K562 (cell line): ENCODE results near the gene HOXD12. TPM values are rescaled to one million over a fixed set of nuclear protein-coding genes. Genes with fewer than 3 reads are reported as not detected.

Experiments used
- ATAC-seq: fragments of 200-7000 bp; cut with Tn5 transposase; 3 replicates; pipeline ENCODE4 v1.9.1; 2020; ENCODE audit warnings: moderate library complexity
- BruUV-seq: library from RNA; stranded (reverse); fragments of 400-500 nt; replicated peaks from 2 replicates; lab custom pipeline; 2021; lab: Mats Ljungman, UMichigan
- CTCF ChIA-PET: fragments of 300-600 bp; formaldehyde crosslinking; extraction: SDS; loops from one replicate; lab custom pipeline; 2021; ENCODE audit warnings: low intra/inter-chr PET ratio; lab: Yijun Ruan, JAX
- POLR2A ChIA-PET: fragments of 300-600, 350-650 bp; sonication (Branson Sonifier 250); formaldehyde crosslinking; extraction: SDS; loops from one replicate; lab custom pipeline; 2021; ENCODE audit warnings: antibody characterized with exemption, inconsistent platforms; lab: Yijun Ruan, JAX
- DNase-seq, 4 experiments: peaks; one replicate each; pipeline versions ENCODE4 v3.0.0 to v3.0.0-alpha.2; 2011 to 2018; ENCODE audit warnings: low spot score in 3 of 4, mixed read lengths in 3 of 4; ENCODE audit errors: extremely low read depth in 1 of 4
- FAIRE-seq: peaks from 2 replicates; lab custom pipeline; 2011; peaks lifted over from hg19 to GRCh38; lab: Jason Lieb, UNC
- H2AFZ ChIP-seq: 2 replicates; pipeline ENCODE4 v1.6.0; 2011; ENCODE audit warnings: low read depth, low read length, control low read depth, inconsistent platforms
- H3K27ac ChIP-seq: fragments of 200-600 bp; 3 replicates; pipeline ENCODE4 v1.8.0; 2011; ENCODE audit warnings: low read depth, mild to moderate bottlenecking, control low read depth, inconsistent platforms, low read length, moderate library complexity, mixed read lengths; ENCODE audit errors: extremely low read depth
- H3K27me3 ChIP-seq, 2 experiments: fragments of 300-600 bp in 1 of 2; 2 replicates in 1 of 2; 3 replicates in 1 of 2; pipeline versions ENCODE4 v1.6.0 to v1.8.0; 2011; ENCODE audit warnings: inconsistent platforms in 2 of 2, low read length in 2 of 2, mild to moderate bottlenecking in 1 of 2, mixed read lengths in 1 of 2, moderate library complexity in 1 of 2; ENCODE audit not compliant: control insufficient read depth in 2 of 2, insufficient read depth in 2 of 2
- H3K36me3 ChIP-seq: fragments of 300-600 bp; 3 replicates; pipeline ENCODE4 v1.8.0; 2011; ENCODE audit warnings: mild to moderate bottlenecking, low read length, inconsistent platforms; ENCODE audit not compliant: control insufficient read depth, insufficient read depth
- H3K4me1 ChIP-seq, 2 experiments: fragments of 200-600 bp in 1 of 2; replicated peaks in 1 of 2; 2 replicates in 1 of 2; 3 replicates in 1 of 2; pipeline versions ENCODE4 v1.5.1 to v1.8.0; 2011; ENCODE audit warnings: inconsistent platforms in 2 of 2, low read length in 2 of 2, mild to moderate bottlenecking in 1 of 2, mixed read lengths in 1 of 2, moderate library complexity in 1 of 2; ENCODE audit not compliant: control insufficient read depth in 2 of 2, insufficient read depth in 2 of 2
- H3K4me2 ChIP-seq: 2 replicates; pipeline ENCODE4 v1.6.1; 2011; ENCODE audit warnings: low read length, control low read depth, inconsistent platforms, mixed read lengths; ENCODE audit not compliant: insufficient read depth
- H3K4me3 ChIP-seq: fragments of 200-600 bp; sonication (generic), shearing (Covaris generic); 2 replicates; pipeline ENCODE4 v1.5.1; 2016; ENCODE audit warnings: control low read depth, inconsistent platforms
- H3K79me2 ChIP-seq: fragments of 200-600 bp; 3 replicates; pipeline ENCODE4 v1.8.0; 2011; ENCODE audit warnings: low read length, inconsistent platforms; ENCODE audit not compliant: control insufficient read depth, insufficient read depth
- H3K9ac ChIP-seq, 2 experiments: 2 replicates each; pipeline versions ENCODE4 v1.6.0 to v1.6.1; 2011; ENCODE audit warnings: low read depth in 2 of 2, low read length in 2 of 2, control low read depth in 1 of 2, inconsistent platforms in 1 of 2, mild to moderate bottlenecking in 1 of 2, mixed read lengths in 1 of 2; ENCODE audit not compliant: insufficient read depth in 1 of 2
- H3K9me1 ChIP-seq: one replicate; pipeline ENCODE4 v1.6.0; 2011; ENCODE audit warnings: inconsistent platforms, mild to moderate bottlenecking, low read length, moderate library complexity; ENCODE audit not compliant: control insufficient read depth, insufficient read depth
- H3K9me3 ChIP-seq: replicated peaks from 2 replicates; pipeline ENCODE4 v1.5.1; 2011; ENCODE audit warnings: low read depth, low read length, inconsistent platforms; ENCODE audit not compliant: control insufficient read depth, insufficient read depth
- H4K20me1 ChIP-seq: replicated peaks from 2 replicates; pipeline ENCODE4 v1.6.1; 2011; ENCODE audit warnings: low read length, inconsistent platforms, mixed read lengths; ENCODE audit not compliant: control insufficient read depth, insufficient read depth
- CXXC5 ChIP-seq: fragments of 250-450 bp; sonication (Bioruptor Pico); IDR thresholded peaks from 2 replicates; pipeline ENCODE4 v1.8.0; 2022; ENCODE audit warnings: inconsistent platforms, mild to moderate bottlenecking, moderate library complexity
- IFI16 ChIP-seq: fragments of 250-450 bp; sonication (Bioruptor Pico); IDR thresholded peaks from 2 replicates; pipeline ENCODE4 v2.1.2; 2022; ENCODE audit warnings: mild to moderate bottlenecking, inconsistent platforms
- PCBP1 ChIP-seq: fragments of 200-400 bp; formaldehyde crosslinking; IDR thresholded peaks from 2 replicates; pipeline ENCODE4 v1.6.1; 2018; ENCODE audit warnings: mild to moderate bottlenecking, low read depth, low read length; ENCODE audit not compliant: poor library complexity, severe bottlenecking
- PRMT5 ChIP-seq: sonication (generic); formaldehyde crosslinking; IDR thresholded peaks from 2 replicates; pipeline ENCODE4 v1.5.0; 2020; ENCODE audit warnings: missing genetic modification reagents
- RBFOX2 ChIP-seq: fragments of 200-400 bp; formaldehyde crosslinking; IDR thresholded peaks from 2 replicates; pipeline ENCODE4 v1.6.1; 2017; ENCODE audit warnings: low read depth, mild to moderate bottlenecking, low read length, moderate library complexity
- SNAPC5 ChIP-seq: fragments of 250-450 bp; sonication (Bioruptor Pico); IDR thresholded peaks from 2 replicates; pipeline ENCODE4 v1.8.0; 2021; ENCODE audit warnings: moderate library complexity, mild to moderate bottlenecking, inconsistent platforms
- XRCC4 ChIP-seq: IDR thresholded peaks from one replicate; pipeline ENCODE4 v1.6.1; 2011; ENCODE audit not compliant: insufficient read depth, insufficient read length; ENCODE audit errors: extremely low read depth
- WGBS: fragments of 100-300 bp; shearing (Covaris generic); methylation state at CpG from one replicate; pipeline ENCODE4 v1.1.6; 2016; ENCODE audit warnings: low coverage, mixed read lengths; ENCODE audit not compliant: insufficient coverage; ENCODE audit errors: missing lambda C conversion rate; 5-methylcytosine and 5-hydroxymethylcytosine counted together
- in situ Hi-C: fragments of 300-500 bp; cut with MboI; formaldehyde crosslinking; loops from 4 replicates; pipeline ENCODE4 v1.15.0; 2018; ENCODE audit warnings: inconsistent platforms, mixed read lengths
- intact Hi-C: fragments of 100-400 bp; cut with micrococcal nuclease; formaldehyde crosslinking; loops from 2 replicates; pipeline ENCODE4 v1.14.2; 2022
- polyA plus RNA-seq, 8 experiments: library from polyadenylated mRNA; depleted of rRNA in 4 of 8; stranded (reverse) in 5 of 8; unstranded in 3 of 8; fragments of >200 nt; fragmentation: Nextera tagmentation in 2 of 8; fragmentation: Illumina TruSeq in 1 of 8; extraction: Ambion mirVana in 2 of 8; extraction: Trizol in 1 of 8; gene quantifications; 2 replicates each; pipeline versions ENCODE4 v1.2.1 to v1.2.3, GENCODE V29; 2011 to 2014; ENCODE audit warnings: inconsistent platforms in 1 of 8, missing spikeins in 1 of 8
- total RNA-seq, 7 experiments: library from RNA; depleted of rRNA in 6 of 7; stranded (reverse); fragments of >200 nt in 6 of 7; fragmentation: Illumina TruSeq in 2 of 7; extraction: Trizol in 2 of 7; gene quantifications; 2 replicates each; pipeline versions ENCODE4 v1.2.1 to v1.2.3, GENCODE V29; 2011 to 2021; ENCODE audit warnings: low replicate concordance in 1 of 7

The HOXD12 gene
- total and polyA plus RNA-seq, 9 of the 15 experiments (the other 6 are each of a cell fraction or from before 2014, with no cell fraction given), result not detected

GRCh38 chr2:176103194-176103593, 3.6 kb downstream of the HOXD12 start:
- no peak for ATAC-seq
- no peaks in the 10 kb centered on the region for H3K9me3 ChIP-seq
- DNase-seq, result no peak
- peaks cover 0 to 21% of the 10 kb centered on the region in 2 experiments; a peak in 1 of 5 replicates for H3K4me1 ChIP-seq
- 4% methylated on average over 7 of the region's 7 CpGs for WGBS
- peaks cover 58 to 74% of the 10 kb centered on the region in 2 experiments for H3K27me3 ChIP-seq
- TF ChIP-seq PRMT5 (CRISPR knock-in tag) (no peak), CXXC5 (no peak), SNAPC5 (no peak), XRCC4 (no peak), RBFOX2 (no peak), PCBP1 (no peak), IFI16 (CRISPR knock-in tag) (no peak)
- no peak overlapping the region for H3K27ac ChIP-seq
- no peak overlapping the region for H3K4me2 ChIP-seq
- CTCF ChIA-PET, result no interaction called here
- H3K79me2 ChIP-seq, result no peaks in the 10 kb centered on the region
- H3K9ac ChIP-seq, result no peak overlapping the region
- H3K36me3 ChIP-seq, result no peaks in the 10 kb centered on the region
- POLR2A ChIA-PET, result interaction anchor here (0.7 kb wide), 2 partner anchors 11 to 414 kb away, joined by 3 to 5 read pairs; no protein-coding TSS in a partner anchor
- H3K9me1 ChIP-seq, result no peaks in the 10 kb centered on the region
- FAIRE-seq, result no peak
- BruUV-seq, result no TSS peak
- no peak overlapping the region for H2AFZ ChIP-seq
- peaks cover 16% of the 10 kb centered on the region; the same call in 1 of the 2 replicates for H4K20me1 ChIP-seq
- no peak overlapping the region for H3K4me3 ChIP-seq
- in situ Hi-C loops, result no loop called here
- intact Hi-C loops, result no loop called here
